Esophagus (tissue), 2 donors: ENCODE results near the gene KRT12. TPM values are rescaled to one million over a fixed set of nuclear protein-coding genes. Genes with fewer than 3 reads are reported as not detected.

Experiments
- H3K27ac ChIP-seq, 2 donors: one replicate each; pipeline ENCODE4 v1.5.1; 2013; ENCODE audit warnings: low read depth in 2 of 2, mild to moderate bottlenecking in 2 of 2, inconsistent platforms in 1 of 2, low read length in 1 of 2, moderate library complexity in 1 of 2
- H3K27me3 ChIP-seq, 2 donors: one replicate each; pipeline ENCODE4 v1.6.1; 2013; ENCODE audit warnings: low read length in 2 of 2, control low read depth in 1 of 2, mild to moderate bottlenecking in 1 of 2; ENCODE audit not compliant: insufficient read depth in 2 of 2, control insufficient read depth in 1 of 2
- H3K36me3 ChIP-seq, 2 donors: one replicate each; pipeline ENCODE4 v1.6.1; 2013; ENCODE audit warnings: low read length in 1 of 2; ENCODE audit not compliant: control insufficient read depth in 2 of 2, insufficient read depth in 2 of 2
- H3K4me1 ChIP-seq, 2 donors: one replicate each; pipeline ENCODE4 v1.6.1; 2013; ENCODE audit warnings: low read length in 1 of 2; ENCODE audit not compliant: control insufficient read depth in 2 of 2, insufficient read depth in 2 of 2
- H3K4me3 ChIP-seq, 2 donors: one replicate each; pipeline ENCODE4 v1.5.1; 2013; ENCODE audit warnings: low read length in 2 of 2, mild to moderate bottlenecking in 2 of 2, low read depth in 1 of 2, moderate library complexity in 1 of 2
- H3K9me3 ChIP-seq, 2 donors: one replicate each; pipeline ENCODE4 v1.6.1; 2013; ENCODE audit warnings: mild to moderate bottlenecking in 2 of 2, low read depth in 1 of 2, low read length in 1 of 2, moderate library complexity in 1 of 2; ENCODE audit not compliant: control insufficient read depth in 2 of 2, insufficient read depth in 1 of 2
- WGBS, 2 donors: extraction: QIAGEN DNeasy Blood & Tissue Kit; methylation state at CpG; one replicate each; pipeline ENCODE4 v1.1.7; 2013; 5-methylcytosine and 5-hydroxymethylcytosine counted together
- polyA plus RNA-seq, 2 donors: library from polyadenylated mRNA; stranded (reverse); fragments of 200-250 nt; gene quantifications; one replicate each; pipeline ENCODE4 v1.2.3, GENCODE V29; 2013
- donor health status: healthy with polysubstance abuse.
- donor health status: Bipolar disorder and iron deficiency.

The KRT12 gene
- polyA plus RNA-seq, 2 donors = not detected

DNA sequence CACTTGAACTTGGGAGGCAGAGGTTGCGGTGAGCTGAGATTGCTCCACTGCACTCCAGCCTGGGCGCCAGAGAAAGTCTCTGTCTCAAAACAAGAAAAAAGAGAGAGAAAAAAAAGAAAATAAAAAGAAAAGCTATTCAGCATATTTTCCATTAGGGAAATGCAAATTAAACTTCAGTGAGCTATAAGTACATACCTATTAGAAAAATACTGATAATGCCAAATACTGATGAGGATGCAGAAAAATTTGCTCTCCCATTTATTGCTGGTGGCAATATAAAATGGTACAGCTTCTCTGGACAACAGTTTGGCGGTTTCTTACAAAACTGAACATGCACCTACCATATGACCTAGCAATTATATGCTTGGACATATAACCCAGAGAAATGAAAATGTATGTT, 54.4 kb downstream of the KRT12 start:
- H3K36me3 ChIP-seq = no peaks in the 10 kb centered on the region
- H3K4me1 ChIP-seq = no peaks in the 10 kb centered on the region
- H3K27me3 ChIP-seq = no peaks in the 10 kb centered on the region
- H3K9me3 ChIP-seq = no peaks in the 10 kb centered on the region
- 77 to 82% methylated on average over 3 of the region's 3 CpGs for WGBS, 2 donors
- no peak overlapping the region for H3K27ac ChIP-seq
- H3K4me3 ChIP-seq = no peak overlapping the region

Other genes starting within 250 kb of the KRT12 start
- 10 to 100 TPM; 57.2 to 57.8 TPM for gene SMARCE1, start 219.4 kb downstream of the KRT12 start, polyA plus RNA-seq
- gene KRT222, start 202.0 kb downstream of the KRT12 start, polyA plus RNA-seq = under 1 TPM; 0.43 to 0.59 TPM
- 100 to 1,000 TPM; 116 to 229 TPM for gene KRT24, start 163.5 kb downstream of the KRT12 start, polyA plus RNA-seq
- gene KRT25, start 111.9 kb downstream of the KRT12 start, polyA plus RNA-seq = not detected
- gene KRT26, start 95.0 kb downstream of the KRT12 start, polyA plus RNA-seq = not detected
- gene KRT27, start 84.7 kb downstream of the KRT12 start, polyA plus RNA-seq = under 1 TPM in 1 of 2 donors, not detected in 1; 0.05 TPM
- gene KRT28, start 67.3 kb downstream of the KRT12 start, polyA plus RNA-seq = not detected
- gene KRT10, start 44.6 kb downstream of the KRT12 start, polyA plus RNA-seq = 10 to 100 TPM; 30.1 to 41.2 TPM
- under 1 TPM; 0.07 to 0.28 TPM for gene KRT20, start 18.0 kb upstream of the KRT12 start, polyA plus RNA-seq
- 10 to 100 TPM in 1 of 2 donors, 1 to 10 TPM in 1; 5.1 to 23.6 TPM for gene KRT23, start 70.4 kb upstream of the KRT12 start, polyA plus RNA-seq
- gene KRT39, start 99.7 kb upstream of the KRT12 start, polyA plus RNA-seq = not detected
- gene KRT40, start 117.1 kb upstream of the KRT12 start, polyA plus RNA-seq = under 1 TPM; 0.18 to 0.20 TPM
- gene KRTAP3-3, start 126.9 kb upstream of the KRT12 start, polyA plus RNA-seq = not detected
- gene KRTAP3-2, start 132.7 kb upstream of the KRT12 start, polyA plus RNA-seq = 10 to 100 TPM in 1 of 2 donors, 1 to 10 TPM in 1; 1.8 to 43.5 TPM
- gene KRTAP3-1, start 141.9 kb upstream of the KRT12 start, polyA plus RNA-seq = under 1 TPM in 1 of 2 donors, not detected in 1; 0.39 TPM
- under 1 TPM in 1 of 2 donors, not detected in 1; 0.09 TPM for gene KRTAP1-5, start 160.0 kb upstream of the KRT12 start, polyA plus RNA-seq
- gene KRTAP1-4, start 163.0 kb upstream of the KRT12 start, polyA plus RNA-seq = not detected
- gene KRTAP1-3, start 167.7 kb upstream of the KRT12 start, polyA plus RNA-seq = not detected
- gene KRTAP1-1, start 174.2 kb upstream of the KRT12 start, polyA plus RNA-seq = under 1 TPM; 0.04 to 0.16 TPM
- not detected for gene KRTAP2-1, start 180.1 kb upstream of the KRT12 start, polyA plus RNA-seq
- not detected for gene KRTAP2-2, start 188.0 kb upstream of the KRT12 start, polyA plus RNA-seq
- gene KRTAP2-3, start 192.9 kb upstream of the KRT12 start, polyA plus RNA-seq = under 1 TPM in 1 of 2 donors, not detected in 1; 0.10 TPM
- not detected for gene KRTAP2-4, start 198.7 kb upstream of the KRT12 start, polyA plus RNA-seq
- gene KRTAP4-7, start 216.9 kb upstream of the KRT12 start, polyA plus RNA-seq = not detected
- not detected for gene KRTAP4-8, start 230.9 kb upstream of the KRT12 start, polyA plus RNA-seq
- not detected for gene KRTAP4-16, start 235.0 kb upstream of the KRT12 start, polyA plus RNA-seq
- not detected for gene KRTAP4-9, start 238.2 kb upstream of the KRT12 start, polyA plus RNA-seq